Ovary (tissue), 3 donors: ENCODE measurements around the gene AGO4.

Source experiments
- CTCF ChIP-seq, 3 donors: fragments of 450-650 bp in 2 of 3; fragments of 200-600 bp in 1 of 3; IDR thresholded peaks; one replicate each; pipeline versions ENCODE4 v1.5.1 to v1.8.0; 2016 to 2022; ENCODE audit warnings: antibody characterized with exemption in 3 of 3, mild to moderate bottlenecking in 1 of 3
- EP300 ChIP-seq: sonication (generic); formaldehyde crosslinking; IDR thresholded peaks from one replicate; pipeline ENCODE4 v1.6.1; 2017; ENCODE audit warnings: antibody characterized with exemption
- POLR2A ChIP-seq: fragments of 450-650 bp; IDR thresholded peaks from one replicate; pipeline ENCODE4 v1.6.1; 2017; ENCODE audit warnings: antibody characterized with exemption, mild to moderate bottlenecking, moderate library complexity
- donor health status: DM: no; HTN: no; CAD: no.

DNA sequence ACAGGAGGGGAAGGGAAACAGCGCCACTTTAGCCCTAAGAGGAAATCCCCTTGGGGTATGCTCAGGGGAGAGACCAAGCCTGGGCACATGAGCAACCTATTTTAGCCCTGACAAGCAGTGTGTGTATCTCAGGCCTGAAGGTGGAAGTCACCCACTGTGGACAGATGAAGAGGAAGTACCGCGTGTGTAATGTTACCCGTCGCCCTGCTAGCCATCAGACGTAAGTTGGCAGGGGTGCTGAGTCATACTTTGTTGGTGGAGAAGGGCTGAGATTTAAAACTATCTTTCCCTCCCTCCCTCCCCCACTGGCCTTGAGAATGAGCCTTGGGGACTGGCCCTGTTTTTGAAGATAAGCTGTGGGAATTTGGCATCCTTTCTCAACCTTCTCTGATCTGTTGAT, 86.4 kb downstream of the AGO4 start:
- TF ChIP-seq POLR2A, result no peak
- TF ChIP-seq EP300, result no peak
- TF ChIP-seq CTCF (IDR thresholded peaks at IDR 0.05), result no peak
